ENCODE measurements around the gene LGALS9B. TPM values are rescaled to one million over a fixed set of nuclear protein-coding genes. Genes with fewer than 3 reads are reported as not detected.
"Not testable (repeated sequence)": the region's sequence is repeated elsewhere in the genome, so short reads cannot be mapped to it uniquely, and the experiment has no call there.

LGALS9B gene
- total RNA-seq, 2 experiments from 2014 or later = not detected

- H3K9me3 Mint-ChIP-seq; H3K27ac Mint-ChIP-seq; H3K4me1 Mint-ChIP-seq; H3K36me3 Mint-ChIP-seq (ENCODE audit: low read depth); POLR2A ChIA-PET; H3K27me3 Mint-ChIP-seq; CTCF ChIA-PET; DNase-seq; H3K4me3 Mint-ChIP-seq: not testable (repeated sequence)
Observed at GRCh38 chr17:20453820-20454434, 13.4 kb downstream of the LGALS9B start.

- H3K27ac Mint-ChIP-seq; H3K9me3 Mint-ChIP-seq; H3K27me3 Mint-ChIP-seq; POLR2A ChIA-PET; H3K4me3 Mint-ChIP-seq; H3K36me3 Mint-ChIP-seq (ENCODE audit: low read depth); CTCF ChIA-PET; H3K4me1 Mint-ChIP-seq: not testable (repeated sequence)
- peak; percentile 60 for DNase-seq
Observed at GRCh38 chr17:20450852-20451251, 16.5 kb downstream of the LGALS9B start.

- H3K36me3 Mint-ChIP-seq (ENCODE audit: low read depth); H3K9me3 Mint-ChIP-seq; CTCF ChIA-PET; H3K27ac Mint-ChIP-seq; H3K4me3 Mint-ChIP-seq; H3K27me3 Mint-ChIP-seq; DNase-seq; POLR2A ChIA-PET; H3K4me1 Mint-ChIP-seq: not testable (repeated sequence)
Observed at GRCh38 chr17:20447534-20448321, 19.6 kb downstream of the LGALS9B start.

GRCh38 chr17:20446895-20447294 is 20.4 kb downstream of the LGALS9B start:
- CTCF ChIA-PET; POLR2A ChIA-PET; H3K36me3 Mint-ChIP-seq (ENCODE audit: low read depth); H3K4me1 Mint-ChIP-seq; H3K9me3 Mint-ChIP-seq; H3K27me3 Mint-ChIP-seq; H3K27ac Mint-ChIP-seq; H3K4me3 Mint-ChIP-seq; DNase-seq: not testable (repeated sequence)

- DNase-seq; H3K4me1 Mint-ChIP-seq; POLR2A ChIA-PET; H3K4me3 Mint-ChIP-seq; H3K27ac Mint-ChIP-seq; H3K9me3 Mint-ChIP-seq; H3K36me3 Mint-ChIP-seq (ENCODE audit: low read depth); H3K27me3 Mint-ChIP-seq; CTCF ChIA-PET: not testable (repeated sequence)
Observed at GRCh38 chr17:20444581-20445236, 22.6 kb downstream of the LGALS9B start.

- H3K36me3 Mint-ChIP-seq (ENCODE audit: low read depth); H3K4me3 Mint-ChIP-seq; H3K9me3 Mint-ChIP-seq; CTCF ChIA-PET; H3K27me3 Mint-ChIP-seq; H3K4me1 Mint-ChIP-seq; DNase-seq; H3K27ac Mint-ChIP-seq; POLR2A ChIA-PET: not testable (repeated sequence)
Observed at GRCh38 chr17:20444173-20444572, 23.2 kb downstream of the LGALS9B start.

GRCh38 chr17:20443632-20444031 is 23.7 kb downstream of the LGALS9B start:
- H3K9me3 Mint-ChIP-seq; H3K36me3 Mint-ChIP-seq (ENCODE audit: low read depth); H3K4me1 Mint-ChIP-seq; H3K4me3 Mint-ChIP-seq; H3K27me3 Mint-ChIP-seq; POLR2A ChIA-PET; DNase-seq; CTCF ChIA-PET; H3K27ac Mint-ChIP-seq: not testable (repeated sequence)

- POLR2A ChIA-PET; H3K9me3 Mint-ChIP-seq; H3K4me1 Mint-ChIP-seq; DNase-seq; H3K4me3 Mint-ChIP-seq; H3K36me3 Mint-ChIP-seq (ENCODE audit: low read depth); H3K27me3 Mint-ChIP-seq; CTCF ChIA-PET; H3K27ac Mint-ChIP-seq: not testable (repeated sequence)
Observed at GRCh38 chr17:20440665-20441064, 26.7 kb downstream of the LGALS9B start.

- H3K4me3 Mint-ChIP-seq; H3K27me3 Mint-ChIP-seq; H3K4me1 Mint-ChIP-seq; POLR2A ChIA-PET; H3K27ac Mint-ChIP-seq; CTCF ChIA-PET; DNase-seq; H3K36me3 Mint-ChIP-seq (ENCODE audit: low read depth); H3K9me3 Mint-ChIP-seq: not testable (repeated sequence)
Observed at GRCh38 chr17:20435166-20435565, 32.2 kb downstream of the LGALS9B start.

- H3K4me3 Mint-ChIP-seq; CTCF ChIA-PET; POLR2A ChIA-PET; H3K27ac Mint-ChIP-seq; DNase-seq; H3K9me3 Mint-ChIP-seq; H3K4me1 Mint-ChIP-seq; H3K36me3 Mint-ChIP-seq (ENCODE audit: low read depth); H3K27me3 Mint-ChIP-seq: not testable (repeated sequence)
Observed at GRCh38 chr17:20433382-20433781, 34.0 kb downstream of the LGALS9B start.

GRCh38 chr17:20427264-20427663 is 40.1 kb downstream of the LGALS9B start:
- H3K27me3 Mint-ChIP-seq; H3K4me3 Mint-ChIP-seq; H3K9me3 Mint-ChIP-seq; CTCF ChIA-PET; H3K27ac Mint-ChIP-seq; H3K36me3 Mint-ChIP-seq (ENCODE audit: low read depth); DNase-seq; H3K4me1 Mint-ChIP-seq; POLR2A ChIA-PET: not testable (repeated sequence)

GRCh38 chr17:20422826-20423225 is 44.5 kb downstream of the LGALS9B start:
- H3K27me3 Mint-ChIP-seq; CTCF ChIA-PET; H3K27ac Mint-ChIP-seq; POLR2A ChIA-PET; H3K4me1 Mint-ChIP-seq; H3K9me3 Mint-ChIP-seq; DNase-seq; H3K36me3 Mint-ChIP-seq (ENCODE audit: low read depth); H3K4me3 Mint-ChIP-seq: not testable (repeated sequence)

GRCh38 chr17:20418838-20419237 is 48.5 kb downstream of the LGALS9B start:
- POLR2A ChIA-PET; H3K4me1 Mint-ChIP-seq; H3K4me3 Mint-ChIP-seq; H3K9me3 Mint-ChIP-seq; DNase-seq; H3K27me3 Mint-ChIP-seq; H3K27ac Mint-ChIP-seq; H3K36me3 Mint-ChIP-seq (ENCODE audit: low read depth); CTCF ChIA-PET: not testable (repeated sequence)

GRCh38 chr17:20417492-20418080 is 49.8 kb downstream of the LGALS9B start:
- CTCF ChIA-PET; H3K36me3 Mint-ChIP-seq (ENCODE audit: low read depth); H3K9me3 Mint-ChIP-seq; DNase-seq; H3K27ac Mint-ChIP-seq; H3K4me3 Mint-ChIP-seq; H3K27me3 Mint-ChIP-seq; POLR2A ChIA-PET; H3K4me1 Mint-ChIP-seq: not testable (repeated sequence)

Data from activated CD4-positive, alpha-beta memory T cell treated with anti-CD3 and anti-CD28 coated beads, Interleukin-2, amount 10 ng/mL, durations not matched to agents 7 days and 5 days (primary cell).